Fibroblast of pulmonary artery (primary cell): ENCODE data around the gene TCTN2.

ENCODE experiments used
- DNase-seq: peaks from one replicate; pipeline ENCODE4 v3.0.0-alpha.2; 2010; ENCODE audit warnings: low read depth
- H3K4me3 ChIP-seq: replicated peaks from 2 replicates; pipeline ENCODE4 v1.5.1; 2011; ENCODE audit warnings: low read depth, mild to moderate bottlenecking, control low read depth, low read length, moderate library complexity
- TF ChIP-seq, protein P1 (sequence below): IDR thresholded peaks from 2 replicates; pipeline ENCODE4 v1.5.1; 2011; ENCODE audit warnings: mild to moderate bottlenecking, control low read depth, low read length, inconsistent platforms; ENCODE audit errors: missing control alignments

Gene TCTN2

DNA sequence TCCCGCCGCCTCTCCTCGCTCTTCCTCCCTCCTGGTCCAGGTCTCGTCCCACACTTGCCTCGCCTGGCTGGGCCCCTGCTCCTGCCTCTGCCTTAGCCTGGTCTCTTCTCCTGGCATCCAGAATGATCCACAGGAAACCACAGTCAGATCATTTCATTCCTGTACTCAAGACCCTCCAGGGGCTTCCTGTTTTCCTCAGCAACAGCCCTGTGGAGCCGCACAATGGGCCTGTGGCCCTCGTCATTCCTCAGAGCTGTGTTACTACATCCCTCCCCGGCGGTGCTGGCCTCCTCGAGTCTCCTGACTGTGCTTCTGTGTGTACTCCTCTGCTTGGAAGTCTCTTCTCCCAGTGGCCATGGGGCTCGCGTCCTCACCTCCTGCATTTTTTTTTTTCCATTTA, 61.3 kb downstream of the TCTN2 start:
- no peak for DNase-seq
- no peak overlapping the region for H3K4me3 ChIP-seq
- TF ChIP-seq, protein P1, sequence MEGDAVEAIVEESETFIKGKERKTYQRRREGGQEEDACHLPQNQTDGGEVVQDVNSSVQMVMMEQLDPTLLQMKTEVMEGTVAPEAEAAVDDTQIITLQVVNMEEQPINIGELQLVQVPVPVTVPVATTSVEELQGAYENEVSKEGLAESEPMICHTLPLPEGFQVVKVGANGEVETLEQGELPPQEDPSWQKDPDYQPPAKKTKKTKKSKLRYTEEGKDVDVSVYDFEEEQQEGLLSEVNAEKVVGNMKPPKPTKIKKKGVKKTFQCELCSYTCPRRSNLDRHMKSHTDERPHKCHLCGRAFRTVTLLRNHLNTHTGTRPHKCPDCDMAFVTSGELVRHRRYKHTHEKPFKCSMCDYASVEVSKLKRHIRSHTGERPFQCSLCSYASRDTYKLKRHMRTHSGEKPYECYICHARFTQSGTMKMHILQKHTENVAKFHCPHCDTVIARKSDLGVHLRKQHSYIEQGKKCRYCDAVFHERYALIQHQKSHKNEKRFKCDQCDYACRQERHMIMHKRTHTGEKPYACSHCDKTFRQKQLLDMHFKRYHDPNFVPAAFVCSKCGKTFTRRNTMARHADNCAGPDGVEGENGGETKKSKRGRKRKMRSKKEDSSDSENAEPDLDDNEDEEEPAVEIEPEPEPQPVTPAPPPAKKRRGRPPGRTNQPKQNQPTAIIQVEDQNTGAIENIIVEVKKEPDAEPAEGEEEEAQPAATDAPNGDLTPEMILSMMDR: no peak

DNA sequence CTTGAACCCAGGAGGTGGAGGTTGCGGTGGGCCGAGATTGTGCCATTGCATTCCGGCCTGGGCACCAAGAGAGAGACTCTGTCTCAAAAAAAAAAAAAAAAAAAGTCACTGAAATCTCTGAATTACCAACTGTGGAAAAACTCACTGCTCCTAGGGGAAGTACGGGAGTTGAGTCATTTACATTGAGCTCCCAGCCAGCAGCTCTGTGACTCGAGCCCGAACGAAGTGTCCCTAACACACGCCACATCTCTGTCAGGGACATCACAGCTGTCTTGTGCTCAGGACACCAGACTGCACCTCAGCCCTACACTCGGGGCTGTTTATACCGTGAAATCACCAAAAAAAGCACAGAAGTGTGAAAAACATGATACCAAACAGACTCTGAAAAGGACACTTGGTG, 62.3 kb downstream of the TCTN2 start:
- TF ChIP-seq, protein P1: no peak
- no peak overlapping the region for H3K4me3 ChIP-seq
- DNase-seq: no peak

DNA sequence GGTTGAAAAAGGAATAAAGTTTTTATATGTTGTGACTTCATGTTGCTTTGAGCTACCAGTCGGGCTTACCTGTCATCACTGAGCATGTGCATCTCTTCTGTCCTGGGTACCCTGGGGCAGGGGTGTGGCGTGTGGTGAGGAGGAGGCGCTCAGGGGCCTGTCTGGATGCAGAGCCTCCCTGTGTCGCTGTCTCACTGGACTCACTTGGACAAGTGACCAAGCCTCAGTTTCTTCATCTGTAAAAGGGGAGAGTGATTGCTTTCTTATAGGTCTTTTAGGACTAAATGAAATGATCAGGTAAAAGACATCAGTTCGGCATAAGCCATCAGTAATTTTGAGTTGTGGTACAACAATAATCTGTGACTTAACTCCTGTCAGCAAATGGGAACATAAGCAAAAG, 63.4 kb downstream of the TCTN2 start:
- DNase-seq: no peak
- TF ChIP-seq, protein P1: no peak
- no peak overlapping the region for H3K4me3 ChIP-seq

DNA sequence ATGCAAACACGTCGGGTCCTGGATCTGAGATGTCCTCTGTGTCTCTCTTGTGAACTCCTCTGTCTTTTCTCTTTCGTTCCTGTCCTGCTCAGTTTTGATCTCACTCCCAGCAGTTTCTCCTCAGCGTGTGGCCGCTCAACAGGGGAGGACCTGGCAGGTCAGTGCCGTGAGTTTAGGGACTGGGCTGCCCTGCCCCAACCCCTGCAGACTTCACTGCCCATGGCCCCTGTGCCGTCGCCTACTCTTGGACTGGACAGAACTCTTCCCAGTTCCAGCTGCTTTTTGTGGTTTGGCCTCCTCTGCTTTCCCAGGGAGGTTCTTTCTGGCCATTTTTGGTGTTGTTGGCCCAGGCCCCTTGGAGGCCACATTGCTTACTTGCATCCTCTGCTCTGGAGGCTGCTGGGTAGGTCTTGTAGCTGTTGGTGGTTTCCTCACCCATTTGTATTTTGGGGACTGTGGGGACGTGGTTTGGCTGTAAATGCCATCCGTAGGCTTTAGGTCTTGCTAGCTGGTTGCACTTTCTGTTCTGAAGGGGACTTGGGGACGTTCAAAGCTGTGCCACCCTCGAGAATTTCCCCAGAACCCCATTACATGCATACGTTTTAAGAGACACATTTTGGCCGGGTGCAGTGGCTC, 71.1 kb downstream of the TCTN2 start:
- DNase-seq: no peak
- TF ChIP-seq, protein P1: no peak
- no peak overlapping the region for H3K4me3 ChIP-seq

DNA sequence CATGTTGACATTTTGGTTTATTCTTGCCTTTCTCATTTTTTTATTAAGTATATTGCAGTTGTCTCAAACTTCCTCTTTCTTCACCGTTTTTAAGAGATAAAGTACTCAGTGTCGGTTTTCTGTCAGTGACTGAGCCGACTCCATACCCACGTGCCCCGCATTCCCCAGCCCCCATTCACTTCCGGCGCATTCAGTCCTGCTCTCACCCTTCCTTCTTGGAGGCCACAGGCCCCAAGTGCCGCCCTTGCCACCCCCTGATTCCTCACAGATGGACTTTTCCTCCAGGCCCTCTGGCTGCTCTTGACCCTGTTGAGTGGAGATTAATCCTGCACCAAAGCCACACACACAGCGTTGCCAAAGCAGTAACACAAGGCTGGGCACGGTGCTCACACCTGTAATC, 72.1 kb downstream of the TCTN2 start:
- no peak for DNase-seq
- TF ChIP-seq, protein P1: no peak
- no peak overlapping the region for H3K4me3 ChIP-seq

DNA sequence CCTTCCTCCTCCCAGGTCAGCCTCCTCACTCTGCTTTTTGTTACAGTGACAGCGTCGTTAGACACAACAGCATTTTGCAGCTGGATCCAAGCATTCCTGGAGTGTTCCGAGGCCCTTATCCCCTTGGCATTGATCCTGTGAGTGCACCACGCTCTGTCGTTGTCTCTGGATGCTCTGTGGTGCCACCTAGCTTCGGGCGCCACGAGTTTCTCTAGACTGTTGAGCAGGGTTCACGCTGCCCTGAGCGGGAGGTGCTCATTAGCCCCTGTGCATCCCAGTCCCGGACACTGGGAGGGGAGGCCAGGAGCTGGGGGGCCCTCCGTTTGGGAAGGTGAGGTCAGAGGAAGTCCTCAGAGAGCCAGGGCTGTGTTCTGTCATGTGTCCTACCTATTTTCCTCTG, 73.9 kb downstream of the TCTN2 start:
- TF ChIP-seq, protein P1: no peak
- no peak overlapping the region for H3K4me3 ChIP-seq
- no peak for DNase-seq

DNA sequence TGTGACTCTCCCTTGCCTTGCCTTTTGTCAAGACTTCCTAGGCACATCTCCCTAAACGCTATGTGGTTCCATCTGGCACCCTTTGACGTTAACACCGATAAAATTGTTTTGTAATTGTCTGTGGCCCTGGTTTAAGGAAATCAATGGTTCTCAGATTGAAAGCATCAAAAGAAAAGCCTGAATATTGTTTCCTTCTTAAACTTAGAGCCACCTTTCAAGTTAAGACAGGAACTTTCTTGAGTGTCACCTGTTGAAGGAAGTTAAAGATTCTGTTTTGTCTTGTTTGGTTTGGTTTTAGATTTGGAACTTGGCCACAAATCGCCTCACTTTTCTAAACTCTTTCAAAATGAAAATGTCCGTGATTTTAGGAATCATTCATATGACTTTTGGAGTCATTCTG, 76.4 kb downstream of the TCTN2 start:
- no peak overlapping the region for H3K4me3 ChIP-seq
- DNase-seq: no peak
- TF ChIP-seq, protein P1: no peak
